ENCODE measurements around the gene IMPG1.
"Not testable (repeated sequence)": the region's sequence is repeated elsewhere in the genome, so short reads cannot be mapped to it uniquely, and the experiment has no call there.

The IMPG1 gene

DNA sequence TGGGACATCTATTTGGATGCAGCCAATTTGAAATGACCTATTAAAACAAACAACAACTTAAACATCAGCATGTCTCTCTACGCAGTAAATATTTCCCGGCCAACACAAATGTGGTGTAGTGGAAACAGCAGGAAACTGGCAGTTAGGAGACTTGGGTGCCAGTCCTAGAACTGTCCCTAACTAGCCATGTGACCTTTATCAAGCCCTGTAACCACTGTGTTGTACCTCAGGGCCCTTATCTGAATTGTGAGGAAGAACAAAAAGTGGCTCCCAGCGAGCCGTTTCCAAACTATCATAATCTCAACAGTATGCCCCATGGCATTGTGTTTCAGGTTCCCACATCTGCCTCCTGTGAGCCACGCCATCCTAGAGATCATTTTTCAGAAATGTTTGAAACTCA, 124.5 kb downstream of the IMPG1 start:
- DNase-seq = no peak

DNA sequence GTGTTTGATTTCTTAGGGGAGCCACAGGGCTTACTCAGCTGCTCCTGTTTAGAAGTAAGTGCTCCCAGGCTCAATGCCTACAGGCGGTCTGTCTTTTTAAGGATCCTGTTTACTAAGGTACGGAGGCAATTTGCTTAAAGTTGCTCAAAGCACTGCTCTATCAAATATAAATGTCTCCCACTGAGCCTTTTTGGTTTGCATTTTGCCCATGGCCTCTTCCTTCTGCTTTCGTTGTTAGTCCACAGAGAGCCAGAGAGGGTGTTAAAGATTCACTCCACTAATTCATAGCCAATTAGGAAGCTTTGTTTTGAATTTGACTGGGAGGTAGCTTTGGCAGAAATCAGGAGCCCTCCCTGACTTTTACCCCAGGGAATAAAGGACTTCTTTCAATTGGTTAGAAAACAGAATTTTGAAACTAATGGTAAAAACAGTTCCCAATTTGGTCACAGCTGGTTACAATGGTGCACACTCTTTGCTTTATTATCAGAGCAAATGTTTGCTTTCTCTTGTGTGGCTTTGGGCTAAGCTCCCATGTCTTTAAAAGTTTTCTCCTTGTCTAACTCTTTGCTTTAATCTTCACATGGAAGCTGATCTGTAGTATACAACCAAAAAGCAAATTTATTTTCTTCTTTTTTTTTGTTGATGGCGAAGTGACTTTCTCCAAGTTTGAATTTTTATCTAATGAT, 126.2 kb downstream of the IMPG1 start:
- no peak for DNase-seq

DNA sequence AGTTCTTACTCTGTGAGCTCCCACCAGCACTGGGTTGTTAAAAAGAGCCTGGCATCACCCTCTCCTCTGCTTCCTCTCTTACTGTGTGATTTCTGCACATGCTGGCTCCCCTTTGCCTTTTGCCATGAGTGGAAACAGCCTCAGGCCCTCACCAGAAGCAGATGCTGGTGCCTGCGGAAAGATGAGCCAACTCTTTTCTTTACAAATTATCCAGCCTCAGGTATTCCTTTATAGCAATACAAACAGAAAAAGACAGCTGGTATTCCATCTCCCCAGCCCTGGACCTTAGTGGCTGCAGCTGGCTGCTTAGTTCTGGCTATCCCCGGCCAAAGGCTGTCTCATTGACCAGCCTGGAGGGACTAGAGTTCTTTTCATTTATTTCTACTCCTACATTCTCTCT, 129.1 kb downstream of the IMPG1 start:
- DNase-seq = no peak

DNA sequence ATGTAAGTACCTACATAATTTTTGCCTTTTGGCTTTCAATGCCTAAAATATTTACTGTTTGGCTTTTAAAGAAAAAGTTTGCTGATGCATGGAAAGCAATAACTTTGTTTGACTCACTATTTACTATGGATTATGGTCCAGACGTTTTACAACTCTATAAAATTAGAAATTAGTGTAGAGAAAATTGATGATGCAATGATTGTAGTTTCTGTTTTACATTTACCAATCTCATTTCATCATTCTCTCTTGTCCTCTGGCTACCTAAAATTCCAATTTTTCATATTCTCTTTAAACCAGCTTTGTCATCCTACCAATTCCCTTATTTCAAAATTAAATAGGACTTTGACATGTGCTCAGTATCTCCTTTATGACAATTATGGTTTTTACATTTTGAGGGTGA, 131.0 kb downstream of the IMPG1 start:
- DNase-seq = no peak

DNA sequence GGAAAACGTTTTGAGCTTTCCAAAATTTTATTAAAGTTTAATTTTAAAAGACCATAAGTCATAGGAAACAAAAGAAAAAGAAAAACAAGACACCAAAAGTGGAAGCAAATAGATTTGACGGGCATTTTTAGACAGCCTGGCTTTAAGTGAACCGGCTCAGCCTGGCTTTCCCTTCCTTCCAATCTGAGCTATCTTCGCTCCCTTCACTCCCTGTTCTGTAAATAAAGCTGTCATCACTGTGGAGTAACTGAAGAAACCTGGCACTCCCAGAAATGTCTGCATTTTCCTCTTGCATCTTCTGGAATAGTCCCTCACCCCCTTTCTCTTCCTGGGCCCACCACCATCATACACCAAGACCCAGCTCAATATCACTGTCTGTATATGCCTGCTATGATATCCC, 131.9 kb downstream of the IMPG1 start:
- DNase-seq = no peak

GRCh38 chr6:75937846-75938245, 134.6 kb downstream of the IMPG1 start:
- DNase-seq = no peak

DNA sequence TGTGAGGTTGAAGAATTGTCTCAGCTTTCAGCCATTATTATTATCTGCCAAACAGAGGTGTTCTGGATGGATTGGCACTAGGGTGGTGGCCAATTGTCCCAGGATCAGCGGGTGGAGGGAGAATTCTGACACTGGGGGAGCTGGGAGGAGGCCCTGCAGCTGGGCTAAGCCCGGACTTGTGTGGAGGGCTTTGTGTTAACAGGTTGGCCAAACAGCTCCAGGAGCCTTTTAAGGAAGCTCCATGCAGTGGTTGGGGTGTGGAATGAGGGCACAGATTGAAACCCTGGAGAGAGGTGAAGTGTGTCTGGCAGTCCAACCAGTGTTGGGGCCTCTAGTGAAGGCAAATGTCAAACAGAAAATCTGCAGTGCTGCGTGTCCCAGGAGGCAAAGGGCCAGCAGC, 135.8 kb downstream of the IMPG1 start:
- no peak for DNase-seq

DNA sequence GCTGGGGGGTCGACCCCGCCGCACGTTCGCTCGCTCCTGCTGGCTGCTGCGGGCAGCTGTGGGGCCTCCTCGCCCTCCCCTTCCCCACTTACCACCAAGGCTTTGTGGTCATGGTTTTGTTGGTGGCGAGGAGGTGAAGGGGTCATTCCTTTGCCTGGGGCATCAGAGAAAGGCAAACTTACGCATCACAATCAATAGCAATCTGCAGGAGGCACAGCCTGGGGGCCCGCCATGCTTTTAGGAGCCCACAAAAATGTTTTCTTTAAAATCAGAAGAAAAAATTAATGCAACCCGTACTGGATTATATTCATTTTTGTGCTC, 137.0 kb downstream of the IMPG1 start:
- no peak for DNase-seq

GRCh38 chr6:75934643-75935472, 137.6 kb downstream of the IMPG1 start:
- DNase-seq = peak; percentile 46

- no peak for DNase-seq
Observed at GRCh38 chr6:75933387-75933975, 139.0 kb downstream of the IMPG1 start.

GRCh38 chr6:75932067-75932466, 140.4 kb downstream of the IMPG1 start:
- DNase-seq = peak; percentile 1

DNA sequence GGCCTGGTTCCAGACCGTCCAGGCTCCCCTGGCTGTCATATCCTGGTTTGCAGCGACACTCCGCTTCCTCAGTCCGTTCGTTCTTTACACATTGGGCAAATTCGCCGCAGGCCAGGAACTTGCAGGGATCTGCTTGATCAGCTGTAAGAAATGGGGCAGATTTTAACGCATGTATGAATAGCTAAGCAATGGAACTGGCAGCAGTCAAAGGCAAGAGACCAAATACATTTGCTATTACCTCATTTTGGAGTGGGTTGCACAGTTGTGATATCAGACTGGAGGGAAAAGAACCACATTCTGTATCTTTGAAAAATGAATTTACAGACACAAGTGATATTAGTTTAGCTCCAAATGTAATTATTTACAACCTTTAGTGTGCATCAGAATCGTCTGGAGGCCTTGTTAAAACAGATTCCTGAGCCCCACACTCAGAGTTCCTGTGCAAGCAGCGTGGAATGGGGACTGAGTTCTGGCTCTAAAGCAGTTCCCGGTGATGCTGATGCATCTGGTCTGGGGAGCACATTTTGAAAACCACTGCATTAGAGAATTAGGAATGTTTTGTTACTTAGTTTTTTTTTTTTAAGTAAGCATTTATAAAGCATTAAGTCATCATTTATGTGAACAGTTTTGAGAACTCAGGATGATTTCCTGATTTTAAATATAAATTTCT, 141.3 kb downstream of the IMPG1 start:
- no peak for DNase-seq

GRCh38 chr6:75926293-75927168, 145.9 kb downstream of the IMPG1 start:
- no peak for DNase-seq

DNA sequence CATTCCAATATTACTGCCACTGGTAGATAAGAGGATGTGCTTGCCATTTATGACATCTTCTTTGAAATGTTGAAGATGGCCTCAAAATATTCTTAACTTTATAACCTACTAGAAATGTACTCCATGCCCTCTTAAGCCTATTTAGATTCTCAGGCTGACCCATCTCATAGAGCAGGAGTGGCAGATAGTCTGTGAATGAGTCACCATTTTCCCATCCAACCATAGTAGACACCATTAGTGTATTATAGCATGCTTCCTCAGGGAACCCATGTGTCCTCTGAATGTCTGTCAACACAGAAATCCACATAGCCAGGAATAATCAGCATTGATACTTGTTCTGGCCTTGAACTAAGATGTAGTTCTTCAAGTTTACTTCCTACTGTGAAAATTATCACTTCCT, 150.2 kb downstream of the IMPG1 start:
- DNase-seq = no peak

GRCh38 chr6:75913040-75913439, 159.4 kb downstream of the IMPG1 start:
- no peak for DNase-seq

- DNase-seq = no peak
Observed at GRCh38 chr6:75907444-75907843, 165.0 kb downstream of the IMPG1 start.

DNA sequence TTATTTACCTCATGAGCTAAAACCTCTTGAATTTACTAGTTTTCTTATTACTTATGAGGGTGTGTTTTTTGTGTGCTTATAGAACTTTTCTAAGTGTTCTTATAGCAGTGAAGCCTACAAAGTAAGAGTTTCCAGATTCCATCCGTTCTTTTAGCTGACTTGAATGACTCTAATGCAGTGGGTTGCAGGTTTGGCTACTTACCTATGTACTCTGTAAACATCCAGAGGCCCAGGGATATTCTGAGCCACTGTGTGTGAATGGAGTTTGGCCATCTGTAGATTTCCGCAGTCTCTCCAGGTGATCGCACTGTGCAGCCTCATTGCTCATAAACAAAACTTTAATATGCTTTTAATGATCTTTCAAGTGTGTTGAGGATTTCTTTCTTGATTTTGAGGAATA, 165.6 kb downstream of the IMPG1 start:
- no peak for DNase-seq

DNA sequence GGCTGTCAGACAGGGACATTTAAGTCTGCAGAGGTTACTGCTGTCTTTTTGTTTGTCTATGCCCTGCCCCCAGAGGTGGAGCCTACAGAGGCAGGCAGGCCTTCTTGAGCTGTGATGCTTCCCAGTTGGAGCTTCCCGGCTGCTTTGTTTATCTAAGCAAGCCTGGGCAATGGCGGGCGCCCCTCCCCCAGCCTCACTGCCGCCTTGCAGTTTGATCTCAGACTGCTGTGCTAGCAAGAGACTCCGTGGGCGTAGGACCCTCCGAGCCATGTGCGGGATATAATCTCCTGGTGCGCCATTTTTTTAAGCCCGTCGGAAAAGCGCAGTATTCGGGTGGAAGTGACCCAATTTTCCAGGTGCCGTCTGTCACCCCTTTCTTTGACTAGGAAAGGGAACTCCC, 167.3 kb downstream of the IMPG1 start:
- DNase-seq = not testable (repeated sequence)

DNA sequence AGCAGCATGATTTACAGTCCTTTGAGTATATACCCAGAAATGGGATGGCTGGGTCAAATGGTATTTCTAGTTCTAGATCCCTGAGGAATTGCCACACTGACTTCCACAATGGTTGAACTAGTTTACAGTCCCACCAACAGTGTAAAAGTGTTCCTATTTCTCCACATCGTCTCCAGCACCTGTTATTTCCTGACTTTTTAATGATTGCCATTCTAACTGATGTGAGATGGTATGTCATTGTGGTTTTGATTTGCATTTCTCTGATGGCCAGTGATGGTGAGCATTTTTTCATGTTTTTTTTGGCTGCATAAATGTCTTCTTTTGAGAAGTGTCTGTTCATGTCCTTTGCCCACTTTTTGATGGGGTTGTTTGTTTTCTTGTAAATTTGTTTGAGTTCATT, 172.2 kb downstream of the IMPG1 start:
- not testable (repeated sequence) for DNase-seq

- DNase-seq = no peak
Observed at GRCh38 chr6:75896526-75896925, 175.9 kb downstream of the IMPG1 start.

GRCh38 chr6:75893776-75894152, 178.7 kb downstream of the IMPG1 start:
- DNase-seq = no peak

GRCh38 chr6:75893058-75893775, 179.2 kb downstream of the IMPG1 start:
- DNase-seq = peak; percentile 45
